Spleen (tissue), 11 donors: ENCODE results near the gene TRIM33. TPM values are rescaled to one million over a fixed set of nuclear protein-coding genes. Genes with fewer than 3 reads are reported as not detected.

ENCODE experiments used
- DNase-seq: peaks from one replicate; pipeline ENCODE4 v3.0.0-alpha.2; 2020
- H3K27ac ChIP-seq, 8 donors: fragments of 200-600 bp; sonication (generic) in 7 of 8; 1 replicate in 4 of 8; 2 replicates in 4 of 8; pipeline versions ENCODE4 v1.5.0 to v1.8.0; 2016 to 2021; ENCODE audit warnings: inconsistent platforms in 4 of 8, mild to moderate bottlenecking in 4 of 8, moderate library complexity in 1 of 8
- H3K27me3 ChIP-seq, 7 donors: fragments of 200-600 bp; sonication (generic) in 6 of 7; replicated peaks in 1 of 7; 1 replicate in 4 of 7; 2 replicates in 3 of 7; pipeline versions ENCODE4 v1.5.0 to v1.8.0; 2016 to 2021; ENCODE audit warnings: inconsistent platforms in 3 of 7, mild to moderate bottlenecking in 1 of 7
- H3K36me3 ChIP-seq, 6 donors: fragments of 200-600 bp; sonication (generic) in 5 of 6; 1 replicate in 4 of 6; 2 replicates in 2 of 6; pipeline versions ENCODE4 v1.5.0 to v1.8.0; 2016 to 2021; ENCODE audit warnings: inconsistent platforms in 2 of 6
- H3K4me1 ChIP-seq, 6 donors: fragments of 200-600 bp; sonication (generic) in 5 of 6; 1 replicate in 3 of 6; 2 replicates in 3 of 6; pipeline versions ENCODE4 v1.5.0 to v1.8.0; 2016 to 2021; ENCODE audit warnings: inconsistent platforms in 3 of 6
- H3K4me3 ChIP-seq, 8 donors: fragments of 200-600 bp; sonication (generic) in 7 of 8; 1 replicate in 4 of 8; 2 replicates in 4 of 8; pipeline versions ENCODE4 v1.5.0 to v1.8.0; 2016 to 2021; ENCODE audit warnings: inconsistent platforms in 4 of 8, mild to moderate bottlenecking in 4 of 8, moderate library complexity in 2 of 8
- H3K9me3 ChIP-seq, 8 donors: fragments of 200-600 bp; sonication (generic) in 7 of 8; 1 replicate in 4 of 8; 2 replicates in 4 of 8; pipeline versions ENCODE4 v1.5.0 to v1.8.0; 2016 to 2021; ENCODE audit warnings: inconsistent platforms in 4 of 8
- POLR2A ChIP-seq, 3 donors: fragments of 450-650 bp; IDR thresholded peaks; one replicate each; pipeline ENCODE4 v1.5.1; 2017; ENCODE audit warnings: antibody characterized with exemption in 3 of 3, mild to moderate bottlenecking in 1 of 3
- POLR2AphosphoS5 ChIP-seq, 3 donors: sonication (generic); formaldehyde crosslinking; IDR thresholded peaks; one replicate each; pipeline ENCODE4 v1.5.1; 2017; ENCODE audit warnings: antibody characterized with exemption in 3 of 3
- WGBS, 5 donors: extraction: QIAGEN DNeasy Blood & Tissue Kit in 3 of 5; methylation state at CpG; one replicate each; pipeline versions ENCODE4 v1.1.5 to v1.1.7; 2013 to 2018; 5-methylcytosine and 5-hydroxymethylcytosine counted together
- intact Hi-C: fragments of 100-400 bp; cut with DNase I; formaldehyde crosslinking; loops from one replicate; pipeline ENCODE4 v1.15.0; 2023; ENCODE audit warnings: low total_unique reads
- polyA plus RNA-seq, 3 donors: library from polyadenylated mRNA; stranded (reverse); fragments of 200-250 nt; gene quantifications; one replicate each; pipeline ENCODE4 v1.2.1, GENCODE V29; 2013
- total RNA-seq, 7 donors: library from RNA; depleted of rRNA in 3 of 7; stranded (reverse); fragments of >200 nt in 3 of 7; fragmentation: NEBNext Ultra II Directional in 4 of 7; extraction: Animal tissue kit (Norgen Biotek cat#: 25700) in 4 of 7; gene quantifications; one replicate each; pipeline versions ENCODE4 v1.1.0 to v1.2.1, GENCODE V29; 2016 to 2021
- TF ChIP-seq, protein P1 (sequence below), 11 experiments: fragments of 200-600 bp in 7 of 11; fragments of 450-650 bp in 4 of 11; sonication (generic) in 4 of 11; IDR thresholded peaks in 8 of 11; conservative IDR thresholded peaks in 3 of 11; 1 replicate in 7 of 11; 2 replicates in 4 of 11; pipeline versions ENCODE4 v1.4.0 to v1.8.0; 2016 to 2021; ENCODE audit warnings: antibody characterized with exemption in 11 of 11, inconsistent platforms in 4 of 11, mild to moderate bottlenecking in 1 of 11
- donor health status: healthy with polysubstance abuse.
- donor health status: DM: no; HTN: no; CAD: no; lungs with moderate emphysema.
- donor health status: DM: no; HTN: no; CAD: no.
- donor health status: Bipolar disorder and iron deficiency.
- donor health status: healthy.
- donor health status: DM: no; HTN: no; CAD: no.
- donor health status: DM: yes; HTN: yes; CAD: no.

The TRIM33 gene
- total and polyA plus RNA-seq, 10 donors, result 8.9 to 59.4 (median 42.2) TPM

DNA sequence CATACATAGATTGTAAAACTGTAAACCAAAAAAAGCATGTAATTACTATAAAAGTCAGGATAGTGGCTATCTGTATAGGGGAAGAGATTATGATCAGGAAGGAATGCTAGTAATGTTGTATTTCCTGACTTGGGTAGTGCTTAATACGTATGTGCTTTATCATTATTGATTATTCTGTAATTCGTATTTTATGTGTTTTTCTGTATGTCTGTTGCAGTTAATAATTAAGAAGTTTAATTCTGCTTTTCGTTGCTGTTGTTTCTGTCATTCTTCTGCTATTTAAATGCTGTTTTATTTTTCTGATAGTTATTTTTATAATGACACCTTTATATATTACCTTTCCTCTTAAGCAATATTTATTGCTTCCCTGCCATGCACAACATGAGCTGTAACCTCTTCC lies 29.3 kb upstream of the TRIM33 start:
- H3K9me3 ChIP-seq, result no peaks in the 10 kb centered on the region
- no peak for TF ChIP-seq POLR2A (IDR thresholded peaks at IDR 0.05)
- TF ChIP-seq, protein P1, sequence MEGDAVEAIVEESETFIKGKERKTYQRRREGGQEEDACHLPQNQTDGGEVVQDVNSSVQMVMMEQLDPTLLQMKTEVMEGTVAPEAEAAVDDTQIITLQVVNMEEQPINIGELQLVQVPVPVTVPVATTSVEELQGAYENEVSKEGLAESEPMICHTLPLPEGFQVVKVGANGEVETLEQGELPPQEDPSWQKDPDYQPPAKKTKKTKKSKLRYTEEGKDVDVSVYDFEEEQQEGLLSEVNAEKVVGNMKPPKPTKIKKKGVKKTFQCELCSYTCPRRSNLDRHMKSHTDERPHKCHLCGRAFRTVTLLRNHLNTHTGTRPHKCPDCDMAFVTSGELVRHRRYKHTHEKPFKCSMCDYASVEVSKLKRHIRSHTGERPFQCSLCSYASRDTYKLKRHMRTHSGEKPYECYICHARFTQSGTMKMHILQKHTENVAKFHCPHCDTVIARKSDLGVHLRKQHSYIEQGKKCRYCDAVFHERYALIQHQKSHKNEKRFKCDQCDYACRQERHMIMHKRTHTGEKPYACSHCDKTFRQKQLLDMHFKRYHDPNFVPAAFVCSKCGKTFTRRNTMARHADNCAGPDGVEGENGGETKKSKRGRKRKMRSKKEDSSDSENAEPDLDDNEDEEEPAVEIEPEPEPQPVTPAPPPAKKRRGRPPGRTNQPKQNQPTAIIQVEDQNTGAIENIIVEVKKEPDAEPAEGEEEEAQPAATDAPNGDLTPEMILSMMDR (IDR thresholded peaks at IDR 0.05 in 8 of 11, conservative IDR thresholded peaks at IDR 0.05 in 3 of 11), result no peak
- no peak for TF ChIP-seq POLR2AphosphoS5 (IDR thresholded peaks at IDR 0.05)
- WGBS, 5 donors, result 39 to 47% (median 45%) methylated on average over 3 of the region's 3 CpGs
- H3K36me3 ChIP-seq, result no peaks in the 10 kb centered on the region
- no peak overlapping the region for H3K27ac ChIP-seq
- intact Hi-C loops, result no loop called here
- no peak for DNase-seq
- no peak overlapping the region for H3K4me3 ChIP-seq
- no peaks in the 10 kb centered on the region for H3K4me1 ChIP-seq
- no peaks in the 10 kb centered on the region for H3K27me3 ChIP-seq

DNA sequence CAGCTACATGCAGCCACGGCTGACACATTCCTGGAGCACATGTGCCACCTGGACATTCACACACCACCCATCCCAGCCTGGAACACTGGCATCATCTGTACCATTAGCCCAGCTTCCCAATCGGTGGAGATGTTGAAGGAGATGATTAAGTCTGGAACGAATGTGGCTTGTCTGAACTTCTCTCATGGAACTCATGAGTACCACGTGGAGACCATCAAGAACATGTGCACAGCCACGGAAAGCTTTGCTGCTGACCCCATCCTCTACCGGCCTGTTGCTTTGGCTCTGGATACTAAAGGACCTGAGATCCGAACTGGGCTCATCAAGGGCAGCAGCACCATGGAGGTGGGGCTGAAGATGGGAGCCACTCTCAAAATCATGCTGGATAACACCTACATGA lies 25.0 kb upstream of the TRIM33 start:
- Histone ChIP-seq H3K9me3 (no peaks in the 10 kb centered on the region), H3K27me3 (no peaks in the 10 kb centered on the region), H3K4me1 (no peaks in the 10 kb centered on the region), H3K4me3 (no peak overlapping the region), H3K36me3 (no peaks in the 10 kb centered on the region), H3K27ac (no peak overlapping the region)
- TF ChIP-seq, protein P1 (IDR thresholded peaks at IDR 0.05 in 8 of 11, conservative IDR thresholded peaks at IDR 0.05 in 3 of 11), result no peak
- no peak for TF ChIP-seq POLR2A (IDR thresholded peaks at IDR 0.05)
- TF ChIP-seq POLR2AphosphoS5 (IDR thresholded peaks at IDR 0.05), result no peak
- intact Hi-C loops, result no loop called here
- WGBS, 5 donors, result 88 to 92% (median 90%) methylated on average over 5 to 7 of the region's 7 CpGs
- no peak for DNase-seq

DNA sequence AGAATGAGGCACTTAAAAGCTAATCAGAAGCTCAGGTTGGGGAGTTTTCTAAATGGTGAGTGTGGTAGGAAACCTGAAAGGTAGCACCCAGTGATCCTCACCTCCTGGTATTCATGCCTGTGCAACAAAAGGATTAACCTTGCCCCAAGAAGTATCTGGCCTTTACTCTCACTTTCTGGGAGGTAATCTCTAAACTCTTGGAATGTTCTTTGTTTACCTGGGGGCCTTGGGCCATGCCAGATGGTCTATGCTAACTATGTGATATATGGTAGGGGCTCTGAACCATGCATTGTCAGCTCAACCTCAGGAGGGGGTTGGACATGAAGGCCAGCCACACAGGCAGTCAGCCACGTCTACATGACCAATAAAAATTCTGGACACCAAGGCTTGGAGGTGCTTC lies 24.4 kb upstream of the TRIM33 start:
- Histone ChIP-seq H3K27ac (no peak overlapping the region), H3K36me3 (no peaks in the 10 kb centered on the region), H3K4me3 (no peak overlapping the region), H3K9me3 (no peaks in the 10 kb centered on the region), H3K4me1 (no peaks in the 10 kb centered on the region), H3K27me3 (no peaks in the 10 kb centered on the region)
- TF ChIP-seq, protein P1 (IDR thresholded peaks at IDR 0.05 in 8 of 11, conservative IDR thresholded peaks at IDR 0.05 in 3 of 11), result no peak
- TF ChIP-seq POLR2A (IDR thresholded peaks at IDR 0.05) (no peak), POLR2AphosphoS5 (IDR thresholded peaks at IDR 0.05) (no peak)
- no peak for DNase-seq
- 54 to 73% (median 67%) methylated on average over 1 of the region's 1 CpG for WGBS, 5 donors
- intact Hi-C loops, result no loop called here

DNA sequence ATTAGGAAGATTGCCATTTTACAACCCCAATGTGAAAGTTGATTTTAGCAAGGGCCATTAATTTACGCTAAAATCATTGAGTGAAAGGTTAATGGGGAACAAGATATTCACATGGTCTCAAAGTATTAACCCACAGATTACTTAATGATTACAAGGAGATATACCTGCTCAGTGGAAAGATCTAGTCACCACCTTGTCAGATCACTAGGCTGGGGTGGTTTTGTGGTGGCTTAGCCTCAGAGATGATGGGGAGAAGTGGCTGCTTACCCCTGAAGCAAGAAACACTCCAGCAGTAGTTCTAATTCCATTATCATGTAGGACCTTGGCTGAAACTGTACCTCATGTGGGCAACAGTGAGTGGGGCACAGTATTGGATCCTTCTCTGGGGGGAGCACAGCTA lies 20.1 kb upstream of the TRIM33 start:
- intact Hi-C loops, result no loop called here
- Histone ChIP-seq H3K9me3 (no peaks in the 10 kb centered on the region), H3K4me1 (no peaks in the 10 kb centered on the region), H3K4me3 (no peak overlapping the region), H3K36me3 (no peaks in the 10 kb centered on the region), H3K27ac (no peak overlapping the region), H3K27me3 (no peaks in the 10 kb centered on the region)
- DNase-seq, result no peak
- 0 to 100% (median 43%) methylated on average over 1 of the region's 1 CpG for WGBS, 5 donors
- no peak for TF ChIP-seq POLR2AphosphoS5 (IDR thresholded peaks at IDR 0.05)
- TF ChIP-seq, protein P1 (IDR thresholded peaks at IDR 0.05 in 8 of 11, conservative IDR thresholded peaks at IDR 0.05 in 3 of 11), result no peak
- TF ChIP-seq POLR2A (IDR thresholded peaks at IDR 0.05), result no peak
